ENCODE measurements around the gene MRM3. TPM values are rescaled to one million over a fixed set of nuclear protein-coding genes. Genes with fewer than 3 reads are reported as not detected.

MRM3 gene
- total RNA-seq, 1 donor from 2014 or later: 15.9 TPM

GRCh38 chr17:807523-808294 is 25.6 kb downstream of the MRM3 start:
- Mint-ChIP-seq H3K36me3 (ENCODE audit: low read depth, unreplicated experiment) (peaks cover 26% of the 10 kb centered on the region), H3K27ac (ENCODE audit: unreplicated experiment) (no peak overlapping the region), H3K4me3 (ENCODE audit: unreplicated experiment) (no peak overlapping the region), H3K9me3 (ENCODE audit: unreplicated experiment) (no peaks in the 10 kb centered on the region), H3K27me3 (ENCODE audit: unreplicated experiment) (peaks cover 15% of the 10 kb centered on the region), H3K4me1 (ENCODE audit: unreplicated experiment) (peaks cover 10% of the 10 kb centered on the region)
- no peak for DNase-seq (ENCODE audit: low spot score)
- TF ChIP-seq, protein P1, sequence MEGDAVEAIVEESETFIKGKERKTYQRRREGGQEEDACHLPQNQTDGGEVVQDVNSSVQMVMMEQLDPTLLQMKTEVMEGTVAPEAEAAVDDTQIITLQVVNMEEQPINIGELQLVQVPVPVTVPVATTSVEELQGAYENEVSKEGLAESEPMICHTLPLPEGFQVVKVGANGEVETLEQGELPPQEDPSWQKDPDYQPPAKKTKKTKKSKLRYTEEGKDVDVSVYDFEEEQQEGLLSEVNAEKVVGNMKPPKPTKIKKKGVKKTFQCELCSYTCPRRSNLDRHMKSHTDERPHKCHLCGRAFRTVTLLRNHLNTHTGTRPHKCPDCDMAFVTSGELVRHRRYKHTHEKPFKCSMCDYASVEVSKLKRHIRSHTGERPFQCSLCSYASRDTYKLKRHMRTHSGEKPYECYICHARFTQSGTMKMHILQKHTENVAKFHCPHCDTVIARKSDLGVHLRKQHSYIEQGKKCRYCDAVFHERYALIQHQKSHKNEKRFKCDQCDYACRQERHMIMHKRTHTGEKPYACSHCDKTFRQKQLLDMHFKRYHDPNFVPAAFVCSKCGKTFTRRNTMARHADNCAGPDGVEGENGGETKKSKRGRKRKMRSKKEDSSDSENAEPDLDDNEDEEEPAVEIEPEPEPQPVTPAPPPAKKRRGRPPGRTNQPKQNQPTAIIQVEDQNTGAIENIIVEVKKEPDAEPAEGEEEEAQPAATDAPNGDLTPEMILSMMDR (IDR thresholded peaks at IDR 0.05; ENCODE audit: unreplicated experiment): no peak

- Mint-ChIP-seq H3K4me1 (ENCODE audit: unreplicated experiment) (peaks cover 10% of the 10 kb centered on the region), H3K4me3 (ENCODE audit: unreplicated experiment) (peak overlapping the region; percentile 26), H3K9me3 (ENCODE audit: unreplicated experiment) (no peaks in the 10 kb centered on the region), H3K36me3 (ENCODE audit: low read depth, unreplicated experiment) (peaks cover 24% of the 10 kb centered on the region), H3K27ac (ENCODE audit: unreplicated experiment) (no peak overlapping the region), H3K27me3 (ENCODE audit: unreplicated experiment) (peaks cover 13% of the 10 kb centered on the region)
- no peak for DNase-seq (ENCODE audit: low spot score)
- TF ChIP-seq, protein P1 (IDR thresholded peaks at IDR 0.05; ENCODE audit: unreplicated experiment): no peak
Measured at GRCh38 chr17:811051-811784, 29.1 kb downstream of the MRM3 start.

DNA sequence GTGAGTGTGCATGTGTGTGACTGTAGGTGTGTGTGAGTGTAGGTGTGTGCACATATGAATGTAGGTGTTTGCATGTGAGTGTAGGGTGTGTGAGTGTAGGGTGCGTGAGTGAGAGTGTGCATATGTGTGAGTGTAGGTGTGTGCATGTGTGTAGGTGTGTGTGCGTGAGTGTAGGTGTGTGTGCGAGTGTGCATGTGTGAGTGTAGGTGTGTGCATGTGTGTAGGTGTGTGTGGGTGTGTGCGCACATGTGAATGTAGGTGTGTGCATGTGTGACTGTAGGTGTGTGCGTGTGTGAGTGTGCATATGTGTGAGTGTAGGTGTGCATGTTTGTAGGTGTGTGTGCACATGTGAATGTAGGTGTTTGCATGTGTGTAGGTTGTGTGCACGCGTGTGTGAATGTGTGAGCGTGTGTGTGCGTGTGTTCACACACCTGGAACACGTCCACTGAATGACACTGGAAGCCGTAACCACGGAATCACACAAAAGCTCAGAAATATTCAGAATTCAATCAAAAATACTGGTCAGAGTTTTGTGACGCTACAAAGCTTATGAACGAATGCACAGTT is 30.6 kb downstream of the MRM3 start:
- H3K4me3 Mint-ChIP-seq (ENCODE audit: unreplicated experiment): peak overlapping the region; percentile 56
- peak overlapping the region; percentile 16 for H3K27ac Mint-ChIP-seq (ENCODE audit: unreplicated experiment)
- H3K36me3 Mint-ChIP-seq (ENCODE audit: low read depth, unreplicated experiment): peaks cover 27% of the 10 kb centered on the region
- TF ChIP-seq, protein P1 (IDR thresholded peaks at IDR 0.05; ENCODE audit: unreplicated experiment): no peak
- peaks cover 15% of the 10 kb centered on the region for H3K27me3 Mint-ChIP-seq (ENCODE audit: unreplicated experiment)
- no peaks in the 10 kb centered on the region for H3K9me3 Mint-ChIP-seq (ENCODE audit: unreplicated experiment)
- peaks cover 10% of the 10 kb centered on the region for H3K4me1 Mint-ChIP-seq (ENCODE audit: unreplicated experiment)
- DNase-seq (ENCODE audit: low spot score): no peak

GRCh38 chr17:814371-814770 is 32.2 kb downstream of the MRM3 start:
- H3K4me3 Mint-ChIP-seq (ENCODE audit: unreplicated experiment): no peak overlapping the region
- H3K36me3 Mint-ChIP-seq (ENCODE audit: low read depth, unreplicated experiment): peaks cover 23% of the 10 kb centered on the region
- no peak overlapping the region for H3K27ac Mint-ChIP-seq (ENCODE audit: unreplicated experiment)
- peaks cover 10% of the 10 kb centered on the region for H3K4me1 Mint-ChIP-seq (ENCODE audit: unreplicated experiment)
- TF ChIP-seq, protein P1 (IDR thresholded peaks at IDR 0.05; ENCODE audit: unreplicated experiment): no peak
- H3K9me3 Mint-ChIP-seq (ENCODE audit: unreplicated experiment): no peaks in the 10 kb centered on the region
- no peak for DNase-seq (ENCODE audit: low spot score)
- H3K27me3 Mint-ChIP-seq (ENCODE audit: unreplicated experiment): peaks cover 6% of the 10 kb centered on the region
